Trophoblast cell (in vitro differentiated cells and primary cell): Measurements from ENCODE around the gene IFNG.

Experiments
- DNase-seq, 2 donors: peaks; one replicate each; pipeline ENCODE4 v3.0.0-alpha.2; 2016
- H2AFZ ChIP-seq: 2 replicates; pipeline ENCODE4 v1.6.1; 2013; ENCODE audit warnings: low read length, moderate library complexity, mild to moderate bottlenecking; ENCODE audit not compliant: insufficient read depth, poor library complexity
- H2AK5ac ChIP-seq: 2 replicates; pipeline ENCODE4 v1.6.1; 2013; ENCODE audit warnings: mild to moderate bottlenecking, low read length
- H2BK120ac ChIP-seq: 2 replicates; pipeline ENCODE4 v1.6.1; 2013; ENCODE audit warnings: low read length, mild to moderate bottlenecking, moderate library complexity; ENCODE audit not compliant: insufficient read depth, poor library complexity
- H2BK12ac ChIP-seq: 2 replicates; pipeline ENCODE4 v1.6.1; 2013; ENCODE audit warnings: mild to moderate bottlenecking, low read length, moderate library complexity
- H2BK5ac ChIP-seq: 2 replicates; pipeline ENCODE4 v1.6.1; 2013; ENCODE audit warnings: low read length, low read depth, moderate library complexity, mild to moderate bottlenecking; ENCODE audit not compliant: poor library complexity
- H3K14ac ChIP-seq: 2 replicates; pipeline ENCODE4 v1.6.1; 2013; ENCODE audit warnings: mild to moderate bottlenecking, low read length
- H3K18ac ChIP-seq: 2 replicates; pipeline ENCODE4 v1.6.1; 2013; ENCODE audit warnings: mild to moderate bottlenecking, low read length
- H3K23ac ChIP-seq: 2 replicates; pipeline ENCODE4 v1.6.1; 2013; ENCODE audit warnings: low read length
- H3K27ac ChIP-seq: 2 replicates; pipeline ENCODE4 v1.5.1; 2013; ENCODE audit warnings: low read depth, mild to moderate bottlenecking, inconsistent platforms, low read length, moderate library complexity
- H3K27me3 ChIP-seq: 2 replicates; pipeline ENCODE4 v1.6.1; 2013; ENCODE audit warnings: inconsistent platforms, mild to moderate bottlenecking, low read length, moderate library complexity; ENCODE audit not compliant: insufficient read depth
- H3K36me3 ChIP-seq, 2 experiments: 1 replicate in 1 of 2; 2 replicates in 1 of 2; pipeline ENCODE4 v1.6.1; 2013; ENCODE audit warnings: low read length in 2 of 2, mild to moderate bottlenecking in 2 of 2, moderate library complexity in 1 of 2; ENCODE audit not compliant: insufficient read depth in 2 of 2, control insufficient read depth in 1 of 2
- H3K4ac ChIP-seq: 2 replicates; pipeline ENCODE4 v1.6.1; 2013; ENCODE audit warnings: low read depth, mild to moderate bottlenecking, low read length, moderate library complexity
- H3K4me1 ChIP-seq, 2 experiments: 1 replicate in 1 of 2; 2 replicates in 1 of 2; pipeline ENCODE4 v1.6.1; 2013; ENCODE audit warnings: low read length in 2 of 2, mild to moderate bottlenecking in 2 of 2, moderate library complexity in 1 of 2; ENCODE audit not compliant: insufficient read depth in 2 of 2, control insufficient read depth in 1 of 2
- H3K4me2 ChIP-seq: 2 replicates; pipeline ENCODE4 v1.6.1; 2013; ENCODE audit warnings: inconsistent platforms, mild to moderate bottlenecking, low read length, moderate library complexity
- H3K4me3 ChIP-seq: 2 replicates; pipeline ENCODE4 v1.5.1; 2013; ENCODE audit warnings: mild to moderate bottlenecking, low read depth, low read length, inconsistent platforms
- H3K79me1 ChIP-seq: one replicate; pipeline ENCODE4 v1.6.1; 2013; ENCODE audit warnings: low read length
- H3K79me2 ChIP-seq: 2 replicates; pipeline ENCODE4 v1.6.1; 2013; ENCODE audit warnings: low read length, mild to moderate bottlenecking; ENCODE audit not compliant: control insufficient read depth, insufficient read depth, poor library complexity
- H3K9ac ChIP-seq: 2 replicates; pipeline ENCODE4 v1.6.1; 2013; ENCODE audit warnings: mild to moderate bottlenecking, low read length
- H3K9me3 ChIP-seq: 2 replicates; pipeline ENCODE4 v1.6.1; 2013; ENCODE audit warnings: low read depth, mild to moderate bottlenecking, control low read depth, inconsistent platforms, low read length; ENCODE audit not compliant: insufficient read depth
- H4K12ac ChIP-seq: 2 replicates; pipeline ENCODE4 v1.6.1; 2013; ENCODE audit warnings: low read depth, mild to moderate bottlenecking, low read length, moderate library complexity
- H4K8ac ChIP-seq: 2 replicates; pipeline ENCODE4 v1.6.1; 2013; ENCODE audit warnings: low read depth, mild to moderate bottlenecking, low read length, moderate library complexity
- H4K91ac ChIP-seq: one replicate; pipeline ENCODE4 v1.6.1; 2013; ENCODE audit warnings: low read depth, mild to moderate bottlenecking, low read length, moderate library complexity
- WGBS: extraction: QIAGEN DNeasy Blood & Tissue Kit; methylation state at CpG from one replicate; pipeline ENCODE4 v1.1.7; 2013; ENCODE audit warnings: missing lambda C conversion rate; ENCODE audit not compliant: insufficient read length, insufficient coverage; ENCODE audit errors: extremely low coverage; 5-methylcytosine and 5-hydroxymethylcytosine counted together

Gene IFNG

GRCh38 chr12:68148261-68148951, 11.1 kb downstream of the IFNG start:
- H3K4me1 ChIP-seq: peaks cover 0 to 6% of the 10 kb centered on the region in 2 experiments
- no peaks in the 10 kb centered on the region for H3K9me3 ChIP-seq
- no peak overlapping the region for H2AK5ac ChIP-seq
- no peak overlapping the region for H3K14ac ChIP-seq
- H3K36me3 ChIP-seq: no peaks in the 10 kb centered on the region
- no peak overlapping the region for H4K12ac ChIP-seq
- H3K9ac ChIP-seq: no peak overlapping the region
- H2BK120ac ChIP-seq: no peak overlapping the region
- no peak overlapping the region for H2BK12ac ChIP-seq
- H4K8ac ChIP-seq: no peak overlapping the region
- H3K79me1 ChIP-seq: no peaks in the 10 kb centered on the region
- H3K23ac ChIP-seq: no peak overlapping the region
- no peaks in the 10 kb centered on the region for H3K79me2 ChIP-seq
- no CpG with 5 or more reads among the region's 7 CpGs for WGBS
- H3K27ac ChIP-seq: no peak overlapping the region
- H2BK5ac ChIP-seq: no peak overlapping the region
- no peak overlapping the region for H4K91ac ChIP-seq
- no peak overlapping the region for H3K18ac ChIP-seq
- DNase-seq: peak; percentile 9 to 15
- no peak overlapping the region for H3K4ac ChIP-seq
- no peak overlapping the region for H2AFZ ChIP-seq
- H3K4me3 ChIP-seq: no peak overlapping the region
- H3K27me3 ChIP-seq: no peaks in the 10 kb centered on the region
- no peak overlapping the region for H3K4me2 ChIP-seq

GRCh38 chr12:68140556-68140955, 19.0 kb downstream of the IFNG start:
- Histone ChIP-seq H3K14ac (no peak overlapping the region), H3K79me1 (no peaks in the 10 kb centered on the region), H3K4me1 (no peaks in the 10 kb centered on the region), H3K79me2 (no peaks in the 10 kb centered on the region), H2AFZ (no peak overlapping the region), H3K23ac (no peak overlapping the region), H3K4ac (no peak overlapping the region), H3K27ac (no peak overlapping the region), H2BK5ac (no peak overlapping the region), H2BK12ac (no peak overlapping the region), H3K9ac (no peak overlapping the region), H3K36me3 (no peaks in the 10 kb centered on the region), H3K9me3 (no peaks in the 10 kb centered on the region), H4K12ac (no peak overlapping the region), H3K27me3 (peaks cover 2% of the 10 kb centered on the region), H3K18ac (no peak overlapping the region), H2BK120ac (no peak overlapping the region), H3K4me3 (no peak overlapping the region), H3K4me2 (no peak overlapping the region), H4K91ac (no peak overlapping the region), H4K8ac (no peak overlapping the region), H2AK5ac (no peak overlapping the region)
- DNase-seq: no peak

GRCh38 chr12:68139941-68140340, 19.6 kb downstream of the IFNG start:
- H4K12ac ChIP-seq: no peak overlapping the region
- no peak overlapping the region for H2BK12ac ChIP-seq
- no peaks in the 10 kb centered on the region for H3K4me1 ChIP-seq
- H3K4me3 ChIP-seq: no peak overlapping the region
- H3K36me3 ChIP-seq: no peaks in the 10 kb centered on the region
- DNase-seq: no peak
- H3K14ac ChIP-seq: no peak overlapping the region
- H3K23ac ChIP-seq: no peak overlapping the region
- no peak overlapping the region for H3K9ac ChIP-seq
- no peak overlapping the region for H2AK5ac ChIP-seq
- H2AFZ ChIP-seq: no peak overlapping the region
- no peaks in the 10 kb centered on the region for H3K9me3 ChIP-seq
- no peak overlapping the region for H2BK120ac ChIP-seq
- no peak overlapping the region for H2BK5ac ChIP-seq
- H3K79me2 ChIP-seq: no peaks in the 10 kb centered on the region
- H3K79me1 ChIP-seq: no peaks in the 10 kb centered on the region
- H3K18ac ChIP-seq: no peak overlapping the region
- H4K8ac ChIP-seq: no peak overlapping the region
- no CpG with 5 or more reads among the region's 1 CpG for WGBS
- no peak overlapping the region for H3K27ac ChIP-seq
- H3K4ac ChIP-seq: no peak overlapping the region
- H4K91ac ChIP-seq: no peak overlapping the region
- peaks cover 2% of the 10 kb centered on the region for H3K27me3 ChIP-seq
- H3K4me2 ChIP-seq: no peak overlapping the region

GRCh38 chr12:68139001-68139400, 20.5 kb downstream of the IFNG start:
- Histone ChIP-seq H3K4me3 (no peak overlapping the region), H3K4me1 (no peaks in the 10 kb centered on the region), H4K12ac (no peak overlapping the region), H3K79me1 (no peaks in the 10 kb centered on the region), H3K4me2 (no peak overlapping the region), H4K8ac (no peak overlapping the region), H3K27ac (no peak overlapping the region), H2AFZ (no peak overlapping the region), H3K27me3 (peaks cover 2% of the 10 kb centered on the region), H3K79me2 (no peaks in the 10 kb centered on the region), H3K9ac (no peak overlapping the region), H2BK5ac (no peak overlapping the region), H2BK120ac (no peak overlapping the region), H4K91ac (no peak overlapping the region), H2BK12ac (no peak overlapping the region), H3K14ac (no peak overlapping the region), H2AK5ac (no peak overlapping the region), H3K4ac (no peak overlapping the region), H3K23ac (no peak overlapping the region), H3K9me3 (no peaks in the 10 kb centered on the region), H3K36me3 (no peaks in the 10 kb centered on the region), H3K18ac (no peak overlapping the region)
- no peak for DNase-seq
- WGBS: no CpG with 5 or more reads among the region's 1 CpG
